ENCODE data around the gene SLC38A3.
A peak's percentile ranks its signal among the peaks of the same experiment; 100 is the strongest.

Gene SLC38A3

GRCh38 chr3:50184242-50184978, 20.7 kb upstream of the SLC38A3 start:
- no peak for TF ChIP-seq CTCF (IDR thresholded peaks at IDR 0.05; ENCODE audit: low read depth, low read length)
- Histone ChIP-seq H3K36me3 (peaks cover 91% of the 10 kb centered on the region), H3K9me3 (ENCODE audit: severe bottlenecking) (no peaks in the 10 kb centered on the region), H3K27me3 (ENCODE audit: insufficient read depth, low read depth, severe bottlenecking) (no peaks in the 10 kb centered on the region), H3K27ac (no peak overlapping the region), H3K4me3 (ENCODE audit: low read depth, low read length) (no peak overlapping the region)
- DNase-seq, result no peak

- Histone ChIP-seq H3K27me3 (ENCODE audit: insufficient read depth, low read depth, severe bottlenecking) (no peaks in the 10 kb centered on the region), H3K9me3 (ENCODE audit: severe bottlenecking) (no peaks in the 10 kb centered on the region), H3K27ac (no peak overlapping the region), H3K4me3 (ENCODE audit: low read depth, low read length) (no peak overlapping the region), H3K36me3 (peaks cover 83% of the 10 kb centered on the region)
- no peak for TF ChIP-seq CTCF (IDR thresholded peaks at IDR 0.05; ENCODE audit: low read depth, low read length)
- DNase-seq, result no peak
These were observed 19.8 kb upstream of the SLC38A3 start for GRCh38 chr3:50185230-50185629.

GRCh38 chr3:50186096-50186495, 19.0 kb upstream of the SLC38A3 start:
- Histone ChIP-seq H3K4me3 (ENCODE audit: low read depth, low read length) (no peak overlapping the region), H3K36me3 (peaks cover 74% of the 10 kb centered on the region), H3K27me3 (ENCODE audit: insufficient read depth, low read depth, severe bottlenecking) (no peaks in the 10 kb centered on the region), H3K27ac (no peak overlapping the region), H3K9me3 (ENCODE audit: severe bottlenecking) (no peaks in the 10 kb centered on the region)
- no peak for DNase-seq
- TF ChIP-seq CTCF (IDR thresholded peaks at IDR 0.05; ENCODE audit: low read depth, low read length), result no peak

- H3K9me3 ChIP-seq (ENCODE audit: severe bottlenecking), result no peaks in the 10 kb centered on the region
- no peak for DNase-seq
- H3K27ac ChIP-seq, result no peak overlapping the region
- no peaks in the 10 kb centered on the region for H3K27me3 ChIP-seq (ENCODE audit: insufficient read depth, low read depth, severe bottlenecking)
- H3K4me3 ChIP-seq (ENCODE audit: low read depth, low read length), result no peak overlapping the region
- TF ChIP-seq CTCF (IDR thresholded peaks at IDR 0.05; ENCODE audit: low read depth, low read length), result no peak
- peaks cover 60% of the 10 kb centered on the region for H3K36me3 ChIP-seq
These were observed 17.3 kb upstream of the SLC38A3 start for GRCh38 chr3:50187750-50188149.

GRCh38 chr3:50189274-50189673, 15.8 kb upstream of the SLC38A3 start:
- DNase-seq, result peak; percentile 85

More at GRCh38 chr3:50189274-50189673, 15.8 kb upstream of the SLC38A3 start:
- H3K27ac ChIP-seq, result peak overlapping the region; percentile 61
- peaks cover 45% of the 10 kb centered on the region for H3K36me3 ChIP-seq
- H3K9me3 ChIP-seq (ENCODE audit: severe bottlenecking), result no peaks in the 10 kb centered on the region
- no peaks in the 10 kb centered on the region for H3K27me3 ChIP-seq (ENCODE audit: insufficient read depth, low read depth, severe bottlenecking)
- H3K4me3 ChIP-seq (ENCODE audit: low read depth, low read length), result no peak overlapping the region
- TF ChIP-seq CTCF (IDR thresholded peaks at IDR 0.05; ENCODE audit: low read depth, low read length), result peak; percentile 85
